ENCODE data around the gene S100P.

- no peak for TF ChIP-seq CTCF (conservative IDR thresholded peaks at IDR 0.05)
- TF ChIP-seq EZH2 (IDR thresholded peaks at IDR 0.05; ENCODE audit: low read depth): no peak
These were observed 29.2 kb downstream of the S100P start for GRCh38 chr4:6722891-6723290.

Data from PC-9 (cell line).